Measurements from ENCODE around the gene SARS1.
A peak's percentile ranks its signal among the peaks of the same experiment; 100 is the strongest.

SARS1 gene

GRCh38 chr1:109280862-109281261 lies 67.1 kb downstream of the SARS1 start:
- no peaks in the 10 kb centered on the region for H3K9me3 ChIP-seq (ENCODE audit: control insufficient read depth, low read length)
- no peak overlapping the region for H2AFZ ChIP-seq
- H3K27ac ChIP-seq, result no peak overlapping the region
- H3K36me3 ChIP-seq (ENCODE audit: control insufficient read depth, insufficient read depth, low read length), result no peaks in the 10 kb centered on the region
- no peak overlapping the region for H3K4me3 ChIP-seq (ENCODE audit: low read depth, low read length)
- H3K9ac ChIP-seq, result no peak overlapping the region
- no peak overlapping the region for H3K4me2 ChIP-seq (ENCODE audit: low read length)
- no peaks in the 10 kb centered on the region for H3K79me2 ChIP-seq
- no peaks in the 10 kb centered on the region for H3K27me3 ChIP-seq (ENCODE audit: control insufficient read depth, insufficient read depth, low read length)
- H3K4me1 ChIP-seq, result peaks cover 3% of the 10 kb centered on the region
- TF ChIP-seq, protein P1, sequence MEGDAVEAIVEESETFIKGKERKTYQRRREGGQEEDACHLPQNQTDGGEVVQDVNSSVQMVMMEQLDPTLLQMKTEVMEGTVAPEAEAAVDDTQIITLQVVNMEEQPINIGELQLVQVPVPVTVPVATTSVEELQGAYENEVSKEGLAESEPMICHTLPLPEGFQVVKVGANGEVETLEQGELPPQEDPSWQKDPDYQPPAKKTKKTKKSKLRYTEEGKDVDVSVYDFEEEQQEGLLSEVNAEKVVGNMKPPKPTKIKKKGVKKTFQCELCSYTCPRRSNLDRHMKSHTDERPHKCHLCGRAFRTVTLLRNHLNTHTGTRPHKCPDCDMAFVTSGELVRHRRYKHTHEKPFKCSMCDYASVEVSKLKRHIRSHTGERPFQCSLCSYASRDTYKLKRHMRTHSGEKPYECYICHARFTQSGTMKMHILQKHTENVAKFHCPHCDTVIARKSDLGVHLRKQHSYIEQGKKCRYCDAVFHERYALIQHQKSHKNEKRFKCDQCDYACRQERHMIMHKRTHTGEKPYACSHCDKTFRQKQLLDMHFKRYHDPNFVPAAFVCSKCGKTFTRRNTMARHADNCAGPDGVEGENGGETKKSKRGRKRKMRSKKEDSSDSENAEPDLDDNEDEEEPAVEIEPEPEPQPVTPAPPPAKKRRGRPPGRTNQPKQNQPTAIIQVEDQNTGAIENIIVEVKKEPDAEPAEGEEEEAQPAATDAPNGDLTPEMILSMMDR (IDR thresholded peaks at IDR 0.05), result no peak

DNA sequence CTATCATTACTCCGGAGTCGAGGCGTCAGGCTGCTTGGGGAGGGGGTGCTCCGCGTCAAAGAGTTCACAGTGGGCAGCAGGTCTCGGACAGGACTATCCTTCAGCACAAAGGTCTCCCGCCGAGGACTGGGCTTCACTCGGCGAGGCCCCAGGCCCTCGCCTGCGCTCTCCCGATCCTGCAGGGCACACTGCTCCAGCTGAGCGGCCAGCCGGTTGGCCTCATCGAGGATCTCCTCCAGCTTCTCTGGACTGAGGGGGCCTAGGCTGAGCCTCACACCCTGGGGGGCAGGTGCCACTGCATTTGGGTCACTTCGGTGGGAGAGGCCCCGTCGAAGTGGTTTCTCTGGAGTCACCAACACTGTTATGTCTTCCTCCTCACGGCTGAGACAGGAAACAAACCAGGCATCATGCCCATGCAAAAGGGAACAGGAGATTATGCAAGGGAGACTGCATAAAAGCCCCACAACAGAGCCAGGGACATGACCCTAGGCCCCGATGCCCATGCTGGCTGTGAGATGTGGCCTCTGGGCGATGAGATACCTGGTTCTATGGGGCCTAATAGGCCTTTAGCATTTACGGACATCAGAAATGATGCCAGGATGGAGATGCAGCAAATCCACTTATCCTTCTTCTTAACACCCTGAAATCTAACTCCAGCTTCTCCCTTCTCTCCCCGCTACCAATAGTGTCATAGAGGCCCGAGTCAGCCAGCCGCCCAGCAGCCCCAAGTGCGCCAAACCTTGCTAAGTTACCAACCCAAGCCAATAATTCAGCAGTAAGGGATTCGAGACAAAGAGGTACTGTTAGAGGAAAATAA lies 68.2 kb downstream of the SARS1 start:
- H3K4me1 ChIP-seq, result peaks cover 3% of the 10 kb centered on the region
- H3K9me3 ChIP-seq (ENCODE audit: control insufficient read depth, low read length), result no peaks in the 10 kb centered on the region
- no peak overlapping the region for H2AFZ ChIP-seq
- peak overlapping the region; percentile 99 for H3K4me2 ChIP-seq (ENCODE audit: low read length)
- H3K4me3 ChIP-seq (ENCODE audit: low read depth, low read length), result no peak overlapping the region
- H3K79me2 ChIP-seq, result no peaks in the 10 kb centered on the region
- TF ChIP-seq, protein P1 (IDR thresholded peaks at IDR 0.05), result no peak
- no peaks in the 10 kb centered on the region for H3K36me3 ChIP-seq (ENCODE audit: control insufficient read depth, insufficient read depth, low read length)
- no peaks in the 10 kb centered on the region for H3K27me3 ChIP-seq (ENCODE audit: control insufficient read depth, insufficient read depth, low read length)
- H3K27ac ChIP-seq, result no peak overlapping the region
- no peak overlapping the region for H3K9ac ChIP-seq

- TF ChIP-seq, protein P1 (IDR thresholded peaks at IDR 0.05), result no peak
Observed at GRCh38 chr1:109282497-109282951, 68.8 kb downstream of the SARS1 start.

GRCh38 chr1:109282952-109283747 lies 69.4 kb downstream of the SARS1 start, which contains the start of gene PSRC1:
Gene PSRC1 (minus strand): TSS chr1:109283145.
- Histone ChIP-seq H3K4me2 (ENCODE audit: low read length) (peak within 1 kb of the TSS; percentile 99), H3K9ac (peak within 1 kb of the TSS; percentile 11), H3K4me1 (no peaks in the 10 kb centered on the region), H3K79me2 (no peaks in the 10 kb centered on the region), H3K4me3 (ENCODE audit: low read depth, low read length) (peak within 1 kb of the TSS; percentile 73), H3K36me3 (ENCODE audit: control insufficient read depth, insufficient read depth, low read length) (no peaks in the 10 kb centered on the region), H3K27ac (peak within 1 kb of the TSS; percentile 79), H3K9me3 (ENCODE audit: control insufficient read depth, low read length) (no peaks in the 10 kb centered on the region), H2AFZ (peak within 1 kb of the TSS; percentile 89), H3K27me3 (ENCODE audit: control insufficient read depth, insufficient read depth, low read length) (no peaks in the 10 kb centered on the region)
- TF ChIP-seq, protein P1 (IDR thresholded peaks at IDR 0.05), result peak; percentile 45

More at GRCh38 chr1:109282497-109282951, 68.8 kb downstream of the SARS1 start:
- peak overlapping the region; percentile 89 for H2AFZ ChIP-seq
- no peaks in the 10 kb centered on the region for H3K27me3 ChIP-seq (ENCODE audit: control insufficient read depth, insufficient read depth, low read length)
- H3K4me1 ChIP-seq, result no peaks in the 10 kb centered on the region
- no peak overlapping the region for H3K27ac ChIP-seq
- no peaks in the 10 kb centered on the region for H3K9me3 ChIP-seq (ENCODE audit: control insufficient read depth, low read length)
- no peak overlapping the region for H3K9ac ChIP-seq
- peak overlapping the region; percentile 99 for H3K4me2 ChIP-seq (ENCODE audit: low read length)
- no peaks in the 10 kb centered on the region for H3K36me3 ChIP-seq (ENCODE audit: control insufficient read depth, insufficient read depth, low read length)
- H3K4me3 ChIP-seq (ENCODE audit: low read depth, low read length), result peak overlapping the region; percentile 73
- no peaks in the 10 kb centered on the region for H3K79me2 ChIP-seq
